GM10847 (cell line): ENCODE data around the gene NRXN3.

Source experiments
- POLR2A ChIP-seq: IDR thresholded peaks from 2 replicates; pipeline ENCODE4 v1.6.1; 2011; ENCODE audit not compliant: insufficient read length; ENCODE audit errors: extremely low read depth

NRXN3 gene

GRCh38 chr14:78156196-78156595 lies 14.0 kb upstream of the NRXN3 start:
- TF ChIP-seq POLR2A: no peak

- TF ChIP-seq POLR2A: no peak
These were observed 12.4 kb upstream of the NRXN3 start for GRCh38 chr14:78157494-78158437.

GRCh38 chr14:78162202-78162601 lies 8.0 kb upstream of the NRXN3 start:
- no peak for TF ChIP-seq POLR2A

- TF ChIP-seq POLR2A: no peak
These were observed 5.8 kb upstream of the NRXN3 start for GRCh38 chr14:78164226-78164853.

- TF ChIP-seq POLR2A: no peak
These were observed 2.3 kb downstream of the NRXN3 start for GRCh38 chr14:78172428-78172827.

- TF ChIP-seq POLR2A: no peak
These were observed 3.3 kb downstream of the NRXN3 start for GRCh38 chr14:78173346-78174035.

- no peak for TF ChIP-seq POLR2A
These were observed 5.2 kb downstream of the NRXN3 start for GRCh38 chr14:78175412-78175811.

- no peak for TF ChIP-seq POLR2A
These were observed 7.9 kb downstream of the NRXN3 start for GRCh38 chr14:78178071-78178470.

- TF ChIP-seq POLR2A: no peak
These were observed 8.8 kb downstream of the NRXN3 start for GRCh38 chr14:78178971-78179370.

GRCh38 chr14:78181270-78181669 lies 11.1 kb downstream of the NRXN3 start:
- TF ChIP-seq POLR2A: no peak

- no peak for TF ChIP-seq POLR2A
These were observed 12.5 kb downstream of the NRXN3 start for GRCh38 chr14:78182722-78183121.

- no peak for TF ChIP-seq POLR2A
These were observed 14.0 kb downstream of the NRXN3 start for GRCh38 chr14:78184157-78184556.

- no peak for TF ChIP-seq POLR2A
These were observed 16.1 kb downstream of the NRXN3 start for GRCh38 chr14:78186277-78186676.

GRCh38 chr14:78188882-78189281 lies 18.7 kb downstream of the NRXN3 start:
- no peak for TF ChIP-seq POLR2A

GRCh38 chr14:78195431-78195830 lies 25.3 kb downstream of the NRXN3 start:
- TF ChIP-seq POLR2A: no peak

- TF ChIP-seq POLR2A: no peak
These were observed 26.1 kb downstream of the NRXN3 start for GRCh38 chr14:78196323-78196722.
